Caco-2 (cell line): ENCODE measurements around the gene GATAD2B. TPM values are rescaled to one million over a fixed set of nuclear protein-coding genes. Genes with fewer than 3 reads are reported as not detected.

Experiments
- BruUV-seq: library from RNA; stranded (reverse); fragments of 400-500 nt; replicated peaks from 2 replicates; lab custom pipeline; 2021; lab: Mats Ljungman, UMichigan
- CTCF ChIA-PET: fragments of 300-600 bp; sonication (Branson Sonifier 250); formaldehyde crosslinking; loops from one replicate; lab custom pipeline; 2022; ENCODE audit warnings: antibody characterized with exemption; lab: Charles Lee
- POLR2A ChIA-PET: fragments of 300-600 bp; sonication (Branson Sonifier 250); formaldehyde crosslinking; loops from one replicate; lab custom pipeline; 2022; ENCODE audit warnings: antibody characterized with exemption; lab: Charles Lee
- DNase-seq, 2 experiments: peaks; one replicate each; pipeline versions ENCODE4 v3.0.0 to v3.0.0-alpha.2; 2020 to 2022
- H3K27me3 ChIP-seq: replicated peaks from 2 replicates; pipeline ENCODE4 v1.6.0; 2011; ENCODE audit warnings: low read length; ENCODE audit not compliant: control insufficient read depth, insufficient read depth
- H3K36me3 ChIP-seq: 2 replicates; pipeline ENCODE4 v1.5.1; 2011; ENCODE audit warnings: low read length; ENCODE audit not compliant: control insufficient read depth, insufficient read depth
- H3K4me1 ChIP-seq: fragments of 250-450 bp; sonication (Bioruptor Pico); 2 replicates; pipeline ENCODE4 v1.5.1; 2020; ENCODE audit warnings: mild to moderate bottlenecking
- H3K4me3 ChIP-seq: 2 replicates; pipeline ENCODE4 v1.5.1; 2011; ENCODE audit warnings: low read depth, mild to moderate bottlenecking, control low read depth, low read length
- H3K9me3 ChIP-seq: fragments of 250-450 bp; sonication (Bioruptor Pico); 2 replicates; pipeline ENCODE4 v1.5.1; 2020; ENCODE audit warnings: mild to moderate bottlenecking, moderate library complexity
- H3K27ac Mint-ChIP-seq: one replicate; pipeline ENCODE4 v1.8.0; 2022; ENCODE audit warnings: mixed read lengths; ENCODE audit not compliant: unreplicated experiment
- H3K27me3 Mint-ChIP-seq: one replicate; pipeline ENCODE4 v1.8.0; 2022; ENCODE audit warnings: mixed read lengths; ENCODE audit not compliant: insufficient read depth, unreplicated experiment
- H3K36me3 Mint-ChIP-seq: one replicate; pipeline ENCODE4 v1.8.0; 2022; ENCODE audit warnings: mild to moderate bottlenecking, mixed read lengths; ENCODE audit not compliant: insufficient read depth, unreplicated experiment
- H3K4me1 Mint-ChIP-seq: one replicate; pipeline ENCODE4 v1.8.0; 2022; ENCODE audit warnings: low read depth, mixed read lengths; ENCODE audit not compliant: unreplicated experiment
- H3K4me3 Mint-ChIP-seq: one replicate; pipeline ENCODE4 v1.8.0; 2022; ENCODE audit warnings: mild to moderate bottlenecking, moderate library complexity, mixed read lengths; ENCODE audit not compliant: unreplicated experiment
- H3K9me3 Mint-ChIP-seq: one replicate; pipeline ENCODE4 v1.8.0; 2022; ENCODE audit warnings: mixed read lengths; ENCODE audit not compliant: unreplicated experiment
- intact Hi-C: fragments of 100-400 bp; cut with micrococcal nuclease; formaldehyde crosslinking; loops from one replicate; pipeline ENCODE4 v1.10.0; 2022; ENCODE audit not compliant: unreplicated experiment
- total RNA-seq: library from RNA; stranded (reverse); gene quantifications from 2 replicates; pipeline ENCODE4 v1.2.3, GENCODE V29; 2022
- TF ChIP-seq, protein P1 (sequence below), 2 experiments: fragments of 200-600 bp in 1 of 2; IDR thresholded peaks; 1 replicate in 1 of 2; 2 replicates in 1 of 2; pipeline versions ENCODE4 v1.5.1 to v1.8.0; 2011 to 2022; ENCODE audit warnings: antibody characterized with exemption in 1 of 2, control low read depth in 1 of 2, inconsistent platforms in 1 of 2, low read depth in 1 of 2, low read length in 1 of 2, mild to moderate bottlenecking in 1 of 2, moderate library complexity in 1 of 2; ENCODE audit not compliant: insufficient read depth in 1 of 2, severe bottlenecking in 1 of 2, unreplicated experiment in 1 of 2

GATAD2B gene
- total RNA-seq, 1 experiment from 2014 or later = 38.0 TPM

DNA sequence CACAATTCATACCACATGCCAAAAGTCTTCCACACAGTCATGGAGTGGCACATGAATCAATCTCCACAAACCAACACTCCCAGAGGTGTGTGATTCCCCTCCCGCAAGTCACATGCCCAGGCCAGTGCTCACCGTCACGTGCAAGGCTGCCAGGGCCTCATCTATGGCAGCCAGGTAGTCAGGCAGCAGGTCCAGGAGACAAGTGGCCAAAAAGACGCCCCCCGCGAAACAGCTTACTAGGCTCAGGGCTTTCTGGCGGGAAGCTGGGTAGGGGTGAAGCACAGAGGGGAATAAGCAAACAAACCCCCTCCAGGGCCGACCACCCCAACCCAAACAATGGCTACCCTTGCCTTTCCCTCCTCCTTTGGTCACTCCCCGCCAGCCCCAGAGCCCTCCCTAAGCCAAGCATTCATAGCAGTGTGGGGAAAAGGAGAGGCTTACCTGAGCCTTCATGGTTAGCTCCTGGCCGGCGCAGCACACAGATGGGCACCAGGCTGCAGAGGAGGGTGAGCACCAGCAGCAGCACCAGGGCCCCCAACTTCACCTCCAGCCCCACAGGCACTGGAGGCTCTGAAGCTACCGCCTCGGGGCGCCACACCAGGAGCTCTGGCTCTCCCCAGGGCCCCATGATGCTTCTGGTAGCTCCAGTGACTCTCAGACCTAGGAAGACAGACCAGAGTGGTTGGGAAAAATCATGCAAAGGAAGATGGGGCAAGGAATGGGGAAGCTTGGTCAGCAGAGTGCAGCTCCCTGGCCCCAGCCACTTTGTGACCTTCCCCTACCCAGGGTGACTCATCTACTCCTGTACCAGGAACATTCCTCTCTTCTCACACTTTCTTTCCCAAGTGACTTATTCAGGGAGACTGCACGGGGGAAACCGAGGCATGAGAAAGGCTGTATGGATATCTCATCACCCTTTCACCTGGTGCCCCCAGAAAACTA, 39.6 kb upstream of the GATAD2B start:
- Histone ChIP-seq H3K4me3 (peak overlapping the region; percentile 72), H3K36me3 (peaks cover 4% of the 10 kb centered on the region), H3K4me1 (peaks cover 14% of the 10 kb centered on the region), H3K9me3 (no peaks in the 10 kb centered on the region), H3K27me3 (no peaks in the 10 kb centered on the region)
- BruUV-seq = no TSS peak
- ChIA-PET POLR2A (interaction anchor here (1.0 to 6.3 kb wide), 6 partner anchors 10 to 328 kb away, joined by 3 to 105 read pairs (median 10); partner anchors contain the start of genes DENND4B, GATAD2B and JTB), CTCF (interaction anchor here (0.7 to 2.5 kb wide), 4 partner anchors 16 to 265 kb away, joined by 3 to 14 read pairs (median 4); partner anchors contain the start of genes DENND4B and GATAD2B)
- Mint-ChIP-seq H3K27me3 (no peaks in the 10 kb centered on the region), H3K9me3 (no peaks in the 10 kb centered on the region), H3K4me1 (peaks cover 30% of the 10 kb centered on the region), H3K4me3 (peak overlapping the region; percentile 81), H3K27ac (peak overlapping the region; percentile 93), H3K36me3 (peaks cover 75% of the 10 kb centered on the region)
- intact Hi-C loops = loop anchor here (1.0 to 2.0 kb wide), 2 partner anchors 24 to 40 kb away; partner anchors contain the start of genes GATAD2B and RAB13
- TF ChIP-seq, protein P1, sequence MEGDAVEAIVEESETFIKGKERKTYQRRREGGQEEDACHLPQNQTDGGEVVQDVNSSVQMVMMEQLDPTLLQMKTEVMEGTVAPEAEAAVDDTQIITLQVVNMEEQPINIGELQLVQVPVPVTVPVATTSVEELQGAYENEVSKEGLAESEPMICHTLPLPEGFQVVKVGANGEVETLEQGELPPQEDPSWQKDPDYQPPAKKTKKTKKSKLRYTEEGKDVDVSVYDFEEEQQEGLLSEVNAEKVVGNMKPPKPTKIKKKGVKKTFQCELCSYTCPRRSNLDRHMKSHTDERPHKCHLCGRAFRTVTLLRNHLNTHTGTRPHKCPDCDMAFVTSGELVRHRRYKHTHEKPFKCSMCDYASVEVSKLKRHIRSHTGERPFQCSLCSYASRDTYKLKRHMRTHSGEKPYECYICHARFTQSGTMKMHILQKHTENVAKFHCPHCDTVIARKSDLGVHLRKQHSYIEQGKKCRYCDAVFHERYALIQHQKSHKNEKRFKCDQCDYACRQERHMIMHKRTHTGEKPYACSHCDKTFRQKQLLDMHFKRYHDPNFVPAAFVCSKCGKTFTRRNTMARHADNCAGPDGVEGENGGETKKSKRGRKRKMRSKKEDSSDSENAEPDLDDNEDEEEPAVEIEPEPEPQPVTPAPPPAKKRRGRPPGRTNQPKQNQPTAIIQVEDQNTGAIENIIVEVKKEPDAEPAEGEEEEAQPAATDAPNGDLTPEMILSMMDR (IDR thresholded peaks at IDR 0.05; ENCODE audit: insufficient read depth in 1 of 2, low read depth in 1 of 2, low read length in 1 of 2, severe bottlenecking in 1 of 2, unreplicated experiment in 1 of 2) = no peak
- peak in 1 of 2 experiments; percentile 32 for DNase-seq

DNA sequence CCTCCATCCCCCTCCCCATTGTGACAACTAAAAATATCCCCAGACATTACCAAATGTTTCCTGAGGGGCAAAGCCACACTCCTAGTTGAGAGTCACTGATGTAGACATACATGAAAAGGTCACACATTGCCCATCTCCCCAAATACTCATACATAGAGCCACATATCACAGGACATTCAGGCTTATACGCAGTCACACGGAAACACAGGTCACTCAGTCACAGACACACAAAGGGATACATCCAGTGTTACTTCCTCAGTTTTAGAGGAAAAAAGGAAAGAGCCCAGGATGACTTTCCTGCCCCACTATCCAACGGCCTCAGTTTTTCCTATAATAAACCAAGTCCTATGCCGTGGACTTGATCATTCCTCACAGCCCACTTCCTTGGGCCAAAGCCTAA, 38.6 kb upstream of the GATAD2B start:
- intact Hi-C loops = no loop called here
- Mint-ChIP-seq H3K4me3 (peak overlapping the region; percentile 81), H3K27ac (peak overlapping the region; percentile 93), H3K9me3 (no peaks in the 10 kb centered on the region), H3K4me1 (peaks cover 30% of the 10 kb centered on the region), H3K27me3 (no peaks in the 10 kb centered on the region), H3K36me3 (peaks cover 74% of the 10 kb centered on the region)
- Histone ChIP-seq H3K9me3 (no peaks in the 10 kb centered on the region), H3K36me3 (peaks cover 4% of the 10 kb centered on the region), H3K4me3 (peak overlapping the region; percentile 72; the same call in 1 of the 2 replicates), H3K4me1 (peaks cover 21% of the 10 kb centered on the region), H3K27me3 (no peaks in the 10 kb centered on the region)
- DNase-seq = no peak
- CTCF ChIA-PET = no interaction called here
- BruUV-seq = no TSS peak
- POLR2A ChIA-PET = no interaction called here
- TF ChIP-seq, protein P1 (IDR thresholded peaks at IDR 0.05; ENCODE audit: insufficient read depth in 1 of 2, low read depth in 1 of 2, low read length in 1 of 2, severe bottlenecking in 1 of 2, unreplicated experiment in 1 of 2) = no peak

DNA sequence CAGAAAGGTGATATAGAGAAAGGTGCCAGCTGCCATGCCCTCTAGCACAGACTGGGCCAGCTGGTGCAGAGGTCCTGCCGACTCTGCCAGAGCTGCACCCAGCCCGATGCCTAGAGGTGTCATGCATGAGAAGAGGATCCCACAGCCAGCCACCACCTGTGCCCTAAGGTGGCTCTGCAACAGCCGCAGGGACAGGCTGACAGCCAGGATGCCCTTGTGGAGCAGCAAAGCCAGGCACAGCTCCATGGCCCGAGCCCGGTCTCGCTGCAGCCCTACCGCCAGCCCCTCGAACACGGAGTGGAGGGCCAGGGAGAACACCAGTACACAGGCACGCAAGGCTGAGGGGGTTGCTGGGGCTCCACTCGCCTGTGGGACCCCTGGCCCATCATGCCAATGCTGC, 37.4 kb upstream of the GATAD2B start:
- H3K27me3 ChIP-seq = no peaks in the 10 kb centered on the region
- H3K27me3 Mint-ChIP-seq = no peaks in the 10 kb centered on the region
- TF ChIP-seq, protein P1 (IDR thresholded peaks at IDR 0.05; ENCODE audit: insufficient read depth in 1 of 2, low read depth in 1 of 2, low read length in 1 of 2, severe bottlenecking in 1 of 2, unreplicated experiment in 1 of 2) = no peak
- H3K4me1 Mint-ChIP-seq = peaks cover 21% of the 10 kb centered on the region
- peak overlapping the region; percentile 22 for H3K4me3 Mint-ChIP-seq
- H3K4me1 ChIP-seq = peaks cover 13% of the 10 kb centered on the region
- no peak for DNase-seq
- intact Hi-C loops = no loop called here
- no peaks in the 10 kb centered on the region for H3K9me3 ChIP-seq
- no TSS peak for BruUV-seq
- peaks cover 68% of the 10 kb centered on the region for H3K36me3 Mint-ChIP-seq
- H3K27ac Mint-ChIP-seq = no peak overlapping the region
- POLR2A ChIA-PET = no interaction called here
- H3K36me3 ChIP-seq = peaks cover 4% of the 10 kb centered on the region
- CTCF ChIA-PET = no interaction called here
- no peak overlapping the region for H3K4me3 ChIP-seq
- no peaks in the 10 kb centered on the region for H3K9me3 Mint-ChIP-seq
